Measurements from ENCODE around the gene CXCL11.
A peak's percentile ranks its signal among the peaks of the same experiment; 100 is the strongest.
"Not testable (repeated sequence)": the region's sequence is repeated elsewhere in the genome, so short reads cannot be mapped to it uniquely, and the experiment has no call there.

Gene CXCL11

GRCh38 chr4:76044686-76045085, 8.8 kb upstream of the CXCL11 start:
- H3K4me1 ChIP-seq (ENCODE audit: control insufficient read depth in 1 of 2, insufficient read depth in 2 of 2, low read length in 2 of 2); H3K4me3 ChIP-seq (ENCODE audit: low read depth in 1 of 2, low read length in 2 of 2); H3K9me3 ChIP-seq (ENCODE audit: control insufficient read depth in 1 of 2, low read length in 2 of 2); H3K27me3 ChIP-seq (ENCODE audit: control insufficient read depth in 1 of 2, insufficient read depth in 2 of 2, low read length in 2 of 2); H3K9ac ChIP-seq (ENCODE audit: low read depth in 1 of 2, low read length in 2 of 2); H3K36me3 ChIP-seq (ENCODE audit: control insufficient read depth in 1 of 2, insufficient read depth in 2 of 2, low read length in 2 of 2); H3K27ac ChIP-seq (ENCODE audit: low read depth, low read length): not testable (repeated sequence)

GRCh38 chr4:76043306-76043705, 7.4 kb upstream of the CXCL11 start:
- not testable (repeated sequence) for H3K4me1 ChIP-seq (ENCODE audit: control insufficient read depth in 1 of 2, insufficient read depth in 2 of 2, low read length in 2 of 2); H3K4me3 ChIP-seq (ENCODE audit: low read depth in 1 of 2, low read length in 2 of 2); H3K9ac ChIP-seq (ENCODE audit: low read depth in 1 of 2, low read length in 2 of 2); H3K27ac ChIP-seq (ENCODE audit: low read depth, low read length); H3K27me3 ChIP-seq (ENCODE audit: control insufficient read depth in 1 of 2, insufficient read depth in 2 of 2, low read length in 2 of 2); H3K9me3 ChIP-seq (ENCODE audit: control insufficient read depth in 1 of 2, low read length in 2 of 2); H3K36me3 ChIP-seq (ENCODE audit: control insufficient read depth in 1 of 2, insufficient read depth in 2 of 2, low read length in 2 of 2)

GRCh38 chr4:76042241-76042998, 6.5 kb upstream of the CXCL11 start:
- H3K9ac ChIP-seq (ENCODE audit: low read depth in 1 of 2, low read length in 2 of 2); H3K36me3 ChIP-seq (ENCODE audit: control insufficient read depth in 1 of 2, insufficient read depth in 2 of 2, low read length in 2 of 2); H3K9me3 ChIP-seq (ENCODE audit: control insufficient read depth in 1 of 2, low read length in 2 of 2); H3K27me3 ChIP-seq (ENCODE audit: control insufficient read depth in 1 of 2, insufficient read depth in 2 of 2, low read length in 2 of 2); H3K4me3 ChIP-seq (ENCODE audit: low read depth in 1 of 2, low read length in 2 of 2); H3K4me1 ChIP-seq (ENCODE audit: control insufficient read depth in 1 of 2, insufficient read depth in 2 of 2, low read length in 2 of 2); H3K27ac ChIP-seq (ENCODE audit: low read depth, low read length): not testable (repeated sequence)

GRCh38 chr4:76036855-76037254, 985 bp upstream of the CXCL11 start:
- H3K36me3 ChIP-seq (ENCODE audit: control insufficient read depth in 1 of 2, insufficient read depth in 2 of 2, low read length in 2 of 2), result no peaks in the 10 kb centered on the region
- no peaks in the 10 kb centered on the region for H3K9me3 ChIP-seq (ENCODE audit: control insufficient read depth in 1 of 2, low read length in 2 of 2)
- no peak overlapping the region for H3K9ac ChIP-seq (ENCODE audit: low read depth in 1 of 2, low read length in 2 of 2)
- no peaks in the 10 kb centered on the region for H3K4me1 ChIP-seq (ENCODE audit: control insufficient read depth in 1 of 2, insufficient read depth in 2 of 2, low read length in 2 of 2)
- no peaks in the 10 kb centered on the region for H3K27me3 ChIP-seq (ENCODE audit: control insufficient read depth in 1 of 2, insufficient read depth in 2 of 2, low read length in 2 of 2)
- H3K4me3 ChIP-seq (ENCODE audit: low read depth in 1 of 2, low read length in 2 of 2), result no peak overlapping the region
- no peak overlapping the region for H3K27ac ChIP-seq (ENCODE audit: low read depth, low read length)

- Histone ChIP-seq H3K9ac (ENCODE audit: low read depth in 1 of 2, low read length in 2 of 2) (no peak overlapping the region), H3K27ac (ENCODE audit: low read depth, low read length) (no peak overlapping the region), H3K4me1 (ENCODE audit: control insufficient read depth in 1 of 2, insufficient read depth in 2 of 2, low read length in 2 of 2) (no peaks in the 10 kb centered on the region), H3K4me3 (ENCODE audit: low read depth in 1 of 2, low read length in 2 of 2) (no peak overlapping the region), H3K36me3 (ENCODE audit: control insufficient read depth in 1 of 2, insufficient read depth in 2 of 2, low read length in 2 of 2) (no peaks in the 10 kb centered on the region), H3K9me3 (ENCODE audit: control insufficient read depth in 1 of 2, low read length in 2 of 2) (no peaks in the 10 kb centered on the region), H3K27me3 (ENCODE audit: control insufficient read depth in 1 of 2, insufficient read depth in 2 of 2, low read length in 2 of 2) (no peaks in the 10 kb centered on the region)
Measured at GRCh38 chr4:76035141-76035540, 729 bp downstream of the CXCL11 start.

- Histone ChIP-seq H3K27ac (ENCODE audit: low read depth, low read length) (no peak overlapping the region), H3K4me3 (ENCODE audit: low read depth in 1 of 2, low read length in 2 of 2) (no peak overlapping the region), H3K9ac (ENCODE audit: low read depth in 1 of 2, low read length in 2 of 2) (no peak overlapping the region), H3K36me3 (ENCODE audit: control insufficient read depth in 1 of 2, insufficient read depth in 2 of 2, low read length in 2 of 2) (no peaks in the 10 kb centered on the region), H3K9me3 (ENCODE audit: control insufficient read depth in 1 of 2, low read length in 2 of 2) (no peaks in the 10 kb centered on the region), H3K4me1 (ENCODE audit: control insufficient read depth in 1 of 2, insufficient read depth in 2 of 2, low read length in 2 of 2) (peaks cover 6% of the 10 kb centered on the region in 2 donors), H3K27me3 (ENCODE audit: control insufficient read depth in 1 of 2, insufficient read depth in 2 of 2, low read length in 2 of 2) (no peaks in the 10 kb centered on the region)
Measured at GRCh38 chr4:76029300-76029699, 6.6 kb downstream of the CXCL11 start.

GRCh38 chr4:76028350-76028765, 7.5 kb downstream of the CXCL11 start:
- Histone ChIP-seq H3K4me1 (ENCODE audit: control insufficient read depth in 1 of 2, insufficient read depth in 2 of 2, low read length in 2 of 2) (peaks cover 6 to 7% of the 10 kb centered on the region in 2 donors), H3K9ac (ENCODE audit: low read depth in 1 of 2, low read length in 2 of 2) (peak overlapping the region in 1 of 2 donors; percentile 0), H3K27ac (ENCODE audit: low read depth, low read length) (no peak overlapping the region), H3K4me3 (ENCODE audit: low read depth in 1 of 2, low read length in 2 of 2) (peak overlapping the region; percentile 33 to 37), H3K27me3 (ENCODE audit: control insufficient read depth in 1 of 2, insufficient read depth in 2 of 2, low read length in 2 of 2) (no peaks in the 10 kb centered on the region), H3K36me3 (ENCODE audit: control insufficient read depth in 1 of 2, insufficient read depth in 2 of 2, low read length in 2 of 2) (no peaks in the 10 kb centered on the region), H3K9me3 (ENCODE audit: control insufficient read depth in 1 of 2, low read length in 2 of 2) (no peaks in the 10 kb centered on the region)

- Histone ChIP-seq H3K9me3 (ENCODE audit: control insufficient read depth in 1 of 2, low read length in 2 of 2) (no peaks in the 10 kb centered on the region), H3K36me3 (ENCODE audit: control insufficient read depth in 1 of 2, insufficient read depth in 2 of 2, low read length in 2 of 2) (no peaks in the 10 kb centered on the region), H3K4me1 (ENCODE audit: control insufficient read depth in 1 of 2, insufficient read depth in 2 of 2, low read length in 2 of 2) (peaks cover 11 to 12% of the 10 kb centered on the region in 2 donors), H3K27ac (ENCODE audit: low read depth, low read length) (no peak overlapping the region), H3K4me3 (ENCODE audit: low read depth in 1 of 2, low read length in 2 of 2) (no peak overlapping the region), H3K9ac (ENCODE audit: low read depth in 1 of 2, low read length in 2 of 2) (no peak overlapping the region), H3K27me3 (ENCODE audit: control insufficient read depth in 1 of 2, insufficient read depth in 2 of 2, low read length in 2 of 2) (no peaks in the 10 kb centered on the region)
Measured at GRCh38 chr4:76024065-76024464, 11.8 kb downstream of the CXCL11 start.

- Histone ChIP-seq H3K4me3 (ENCODE audit: low read depth in 1 of 2, low read length in 2 of 2) (peak within 1 kb of the TSS in 1 of 2 donors; percentile 7), H3K4me1 (ENCODE audit: control insufficient read depth in 1 of 2, insufficient read depth in 2 of 2, low read length in 2 of 2) (peaks cover 7% of the 10 kb centered on the region in 2 donors), H3K36me3 (ENCODE audit: control insufficient read depth in 1 of 2, insufficient read depth in 2 of 2, low read length in 2 of 2) (no peaks in the 10 kb centered on the region), H3K9me3 (ENCODE audit: control insufficient read depth in 1 of 2, low read length in 2 of 2) (no peaks in the 10 kb centered on the region), H3K27ac (ENCODE audit: low read depth, low read length) (no peak within 1 kb of the TSS), H3K9ac (ENCODE audit: low read depth in 1 of 2, low read length in 2 of 2) (no peak within 1 kb of the TSS), H3K27me3 (ENCODE audit: control insufficient read depth in 1 of 2, insufficient read depth in 2 of 2, low read length in 2 of 2) (no peaks in the 10 kb centered on the region)
Measured at GRCh38 chr4:76023389-76023788, 12.5 kb downstream of the CXCL11 start, which contains the start of gene CXCL10. Gene CXCL10 (minus strand): TSS chr4:76023497. CDS start chr4:76023431, 66 bp downstream.

GRCh38 chr4:76022677-76023076, 13.2 kb downstream of the CXCL11 start:
- Histone ChIP-seq H3K4me3 (ENCODE audit: low read depth in 1 of 2, low read length in 2 of 2) (no peak overlapping the region), H3K9me3 (ENCODE audit: control insufficient read depth in 1 of 2, low read length in 2 of 2) (no peaks in the 10 kb centered on the region), H3K4me1 (ENCODE audit: control insufficient read depth in 1 of 2, insufficient read depth in 2 of 2, low read length in 2 of 2) (peaks cover 4 to 6% of the 10 kb centered on the region in 2 donors), H3K27ac (ENCODE audit: low read depth, low read length) (no peak overlapping the region), H3K27me3 (ENCODE audit: control insufficient read depth in 1 of 2, insufficient read depth in 2 of 2, low read length in 2 of 2) (no peaks in the 10 kb centered on the region), H3K9ac (ENCODE audit: low read depth in 1 of 2, low read length in 2 of 2) (no peak overlapping the region), H3K36me3 (ENCODE audit: control insufficient read depth in 1 of 2, insufficient read depth in 2 of 2, low read length in 2 of 2) (no peaks in the 10 kb centered on the region)

All from duodenal mucosa (tissue), 2 donors.